Loucy (cell line): ENCODE measurements around the gene CDCP1.

Experiments used
- EZH2phosphoT487 ChIP-seq: fragments of 200-600 bp; IDR thresholded peaks from 2 replicates; pipeline ENCODE4 v1.6.1; 2018; ENCODE audit warnings: antibody characterized with exemption, mild to moderate bottlenecking, moderate library complexity, borderline replicate concordance
- TF ChIP-seq, protein P1 (sequence below): fragments of 200-600 bp; sonication (generic); conservative IDR thresholded peaks from 2 replicates; pipeline ENCODE4 v1.5.1; 2014; ENCODE audit warnings: mild to moderate bottlenecking, antibody characterized with exemption, low read length

DNA sequence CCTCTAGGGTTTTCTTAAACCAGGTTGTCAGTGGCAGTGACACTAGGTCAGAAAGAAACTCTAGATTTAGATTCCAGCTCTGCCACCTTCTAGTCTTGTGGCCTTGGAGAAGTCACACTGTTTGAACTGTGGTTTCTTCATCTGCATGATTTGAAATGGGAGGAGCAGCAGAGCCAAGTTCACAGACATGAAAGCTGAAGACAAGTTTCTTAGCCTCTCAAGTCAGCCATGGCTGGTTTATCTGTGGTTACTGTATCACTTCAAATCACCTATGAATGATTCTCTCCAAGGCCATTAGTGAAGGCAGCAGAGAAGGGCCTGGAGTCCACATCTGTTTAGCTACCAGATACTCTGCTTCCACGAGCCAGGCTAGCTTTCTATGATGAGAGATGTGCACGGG, 104.5 kb downstream of the CDCP1 start:
- TF ChIP-seq, protein P1, sequence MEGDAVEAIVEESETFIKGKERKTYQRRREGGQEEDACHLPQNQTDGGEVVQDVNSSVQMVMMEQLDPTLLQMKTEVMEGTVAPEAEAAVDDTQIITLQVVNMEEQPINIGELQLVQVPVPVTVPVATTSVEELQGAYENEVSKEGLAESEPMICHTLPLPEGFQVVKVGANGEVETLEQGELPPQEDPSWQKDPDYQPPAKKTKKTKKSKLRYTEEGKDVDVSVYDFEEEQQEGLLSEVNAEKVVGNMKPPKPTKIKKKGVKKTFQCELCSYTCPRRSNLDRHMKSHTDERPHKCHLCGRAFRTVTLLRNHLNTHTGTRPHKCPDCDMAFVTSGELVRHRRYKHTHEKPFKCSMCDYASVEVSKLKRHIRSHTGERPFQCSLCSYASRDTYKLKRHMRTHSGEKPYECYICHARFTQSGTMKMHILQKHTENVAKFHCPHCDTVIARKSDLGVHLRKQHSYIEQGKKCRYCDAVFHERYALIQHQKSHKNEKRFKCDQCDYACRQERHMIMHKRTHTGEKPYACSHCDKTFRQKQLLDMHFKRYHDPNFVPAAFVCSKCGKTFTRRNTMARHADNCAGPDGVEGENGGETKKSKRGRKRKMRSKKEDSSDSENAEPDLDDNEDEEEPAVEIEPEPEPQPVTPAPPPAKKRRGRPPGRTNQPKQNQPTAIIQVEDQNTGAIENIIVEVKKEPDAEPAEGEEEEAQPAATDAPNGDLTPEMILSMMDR: no peak
- no peak for TF ChIP-seq EZH2phosphoT487
